ENCODE results near the gene WDFY4.

Gene WDFY4

DNA sequence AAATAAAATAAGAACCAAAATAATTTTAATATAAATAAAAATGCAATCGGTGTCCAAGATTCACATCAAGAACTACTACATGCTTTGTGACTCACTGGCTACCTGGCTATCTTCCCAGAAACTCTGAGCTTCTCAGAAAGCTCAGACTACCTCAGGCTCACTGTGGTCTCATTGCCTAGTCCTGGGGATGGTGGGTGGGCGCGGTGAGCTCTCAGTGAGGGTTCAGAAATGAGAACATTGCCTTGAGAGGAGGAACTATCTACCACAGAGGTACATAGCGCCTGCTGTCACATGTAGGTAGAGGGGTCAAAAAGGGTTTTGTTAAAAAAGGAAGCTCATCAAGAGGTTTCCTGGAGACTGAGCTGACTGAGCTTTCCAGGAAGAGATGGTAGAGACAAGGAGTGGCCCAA is 108.0 kb downstream of the WDFY4 start:
- TF ChIP-seq ZNF274 (IDR thresholded peaks at IDR 0.05; ENCODE audit: low read depth, low read length): no peak
- H3K4me3 ChIP-seq (ENCODE audit: low read length): no peak overlapping the region

DNA sequence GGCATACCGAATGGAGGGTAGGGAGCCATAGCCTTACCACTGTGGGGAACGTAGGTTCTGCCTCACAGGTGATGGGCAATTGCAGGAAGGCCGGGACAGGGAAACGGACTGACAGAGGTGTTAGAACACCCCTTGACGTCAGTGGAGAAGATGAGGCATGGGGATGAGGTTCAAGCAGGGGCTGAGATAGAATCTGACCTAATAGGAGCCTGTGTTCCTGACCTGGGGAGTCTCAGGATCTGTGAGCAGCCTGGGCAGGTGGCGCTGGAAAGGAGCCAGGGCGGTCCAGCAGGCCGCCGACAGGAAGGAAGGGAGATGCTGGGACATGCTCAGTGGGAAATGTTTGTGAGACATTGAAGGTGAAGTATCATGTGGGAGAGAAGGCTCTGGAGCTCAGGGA is 109.4 kb downstream of the WDFY4 start:
- no peak for TF ChIP-seq ZNF274 (IDR thresholded peaks at IDR 0.05; ENCODE audit: low read depth, low read length)
- H3K4me3 ChIP-seq (ENCODE audit: low read length): no peak overlapping the region

DNA sequence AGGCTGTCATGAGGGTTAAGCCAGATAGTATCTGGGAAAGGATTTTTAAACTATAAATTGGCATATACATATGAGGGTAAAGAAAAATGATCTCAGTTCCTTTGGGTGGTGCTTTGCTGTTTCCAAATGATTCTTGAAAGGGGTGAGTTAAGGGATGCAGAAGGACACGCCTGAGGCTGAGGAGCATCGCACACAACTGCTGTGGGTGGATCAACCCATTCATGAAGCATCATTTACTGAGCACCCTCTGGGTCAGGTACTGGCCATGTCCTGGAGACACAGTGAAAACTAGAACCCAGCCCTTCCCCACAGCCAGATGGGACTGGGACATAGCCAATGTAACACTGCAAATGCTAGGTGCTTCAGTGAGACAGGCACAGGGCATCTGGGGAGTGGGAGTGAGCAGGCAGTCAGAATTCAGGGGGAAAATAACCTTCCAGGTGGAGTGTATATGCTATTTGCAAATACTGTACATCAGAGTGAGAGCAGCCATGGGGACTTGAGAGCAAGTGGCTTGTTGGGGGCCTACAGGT is 112.1 kb downstream of the WDFY4 start:
- no peak overlapping the region for H3K4me3 ChIP-seq (ENCODE audit: low read length)
- no peak for TF ChIP-seq ZNF274 (IDR thresholded peaks at IDR 0.05; ENCODE audit: low read depth, low read length)

DNA sequence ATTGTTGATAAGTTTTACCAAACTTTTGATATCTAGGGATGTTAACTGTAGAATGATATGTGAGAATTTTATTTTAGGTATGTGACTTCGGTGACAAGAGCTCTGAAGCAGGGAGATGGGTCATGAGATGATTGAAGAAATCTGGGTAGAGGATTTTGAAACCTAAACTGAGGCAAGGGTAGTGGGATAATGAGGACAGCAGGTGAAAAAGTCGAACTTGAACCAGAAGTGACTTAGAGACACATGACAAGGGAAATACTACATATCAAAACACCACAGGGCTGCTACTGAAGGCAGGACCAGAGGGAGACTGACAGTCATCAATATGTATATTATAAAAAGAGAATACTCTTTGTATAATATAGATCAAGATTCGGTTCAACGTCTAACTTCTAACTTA is 113.2 kb downstream of the WDFY4 start:
- H3K4me3 ChIP-seq (ENCODE audit: low read length): no peak overlapping the region
- TF ChIP-seq ZNF274 (IDR thresholded peaks at IDR 0.05; ENCODE audit: low read depth, low read length): no peak

DNA sequence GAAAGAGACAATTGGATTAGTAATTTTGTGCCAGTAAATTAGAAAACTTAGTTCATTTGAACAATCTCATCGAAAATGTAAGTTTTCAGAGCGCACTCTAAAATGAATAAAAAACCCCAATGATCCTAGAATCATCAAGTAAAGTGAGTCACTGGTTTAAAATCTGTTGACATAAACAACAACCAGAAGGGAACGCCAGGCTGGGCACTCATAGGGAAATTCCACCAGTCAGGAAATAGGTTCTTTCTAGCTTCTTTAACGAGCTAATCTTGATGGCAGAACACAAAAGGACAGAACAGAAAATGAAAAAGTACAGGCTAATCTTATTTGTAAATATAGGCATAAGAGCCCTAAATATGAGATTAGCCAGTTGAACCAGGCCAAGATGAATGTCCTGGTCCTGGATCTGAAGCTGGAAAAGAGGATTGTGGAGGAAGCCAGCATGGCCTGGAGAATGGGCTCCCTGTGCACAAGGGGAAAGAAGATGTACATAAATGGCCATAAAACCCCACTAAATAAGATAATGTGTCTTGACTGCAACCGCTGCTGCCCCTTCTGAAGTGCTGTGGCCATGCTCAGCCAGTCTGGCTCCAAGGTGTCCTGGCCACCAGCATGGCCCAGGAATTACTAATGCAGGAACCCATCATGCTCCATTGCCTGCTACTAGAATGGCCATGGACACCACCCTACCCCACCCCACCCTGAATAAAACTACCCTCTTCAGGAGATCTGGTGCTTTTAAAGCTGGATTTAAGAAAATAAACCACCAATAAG is 114.0 kb downstream of the WDFY4 start:
- TF ChIP-seq ZNF274 (IDR thresholded peaks at IDR 0.05; ENCODE audit: low read depth, low read length): no peak
- H3K4me3 ChIP-seq (ENCODE audit: low read length): no peak overlapping the region

DNA sequence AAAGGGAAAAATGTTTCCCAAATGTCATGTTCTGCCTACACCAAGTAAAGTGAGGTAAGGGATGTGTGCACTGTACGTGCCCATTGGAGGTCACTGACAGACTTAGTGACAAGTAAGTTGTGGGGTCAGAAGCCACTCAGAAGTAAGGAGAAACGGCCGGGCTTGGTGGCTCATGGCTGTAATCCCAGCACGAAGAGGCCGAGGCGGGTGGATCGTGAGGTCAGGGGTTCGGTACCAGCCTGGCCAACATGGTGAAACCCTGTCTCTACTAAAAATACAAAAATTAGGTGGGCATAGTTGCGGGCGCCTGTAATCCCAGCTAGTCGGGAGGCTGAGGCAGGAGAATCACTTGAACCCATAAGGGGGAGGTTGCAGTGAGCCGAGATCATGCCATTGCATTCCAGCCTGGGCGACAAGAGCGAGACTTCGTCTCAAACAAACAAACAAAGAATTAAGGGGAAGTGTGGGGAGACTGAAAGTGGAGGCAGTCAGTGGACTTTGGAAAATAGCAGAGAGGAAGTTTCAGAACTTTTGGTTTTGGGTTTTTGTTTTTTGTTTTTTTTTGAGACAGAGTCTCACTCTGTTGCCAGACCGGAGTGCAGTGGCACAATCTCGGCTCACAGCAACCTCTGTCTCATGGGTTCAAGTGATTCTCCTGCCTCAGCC is 114.8 kb downstream of the WDFY4 start:
- no peak overlapping the region for H3K4me3 ChIP-seq (ENCODE audit: low read length)
- TF ChIP-seq ZNF274 (IDR thresholded peaks at IDR 0.05; ENCODE audit: low read depth, low read length): no peak

DNA sequence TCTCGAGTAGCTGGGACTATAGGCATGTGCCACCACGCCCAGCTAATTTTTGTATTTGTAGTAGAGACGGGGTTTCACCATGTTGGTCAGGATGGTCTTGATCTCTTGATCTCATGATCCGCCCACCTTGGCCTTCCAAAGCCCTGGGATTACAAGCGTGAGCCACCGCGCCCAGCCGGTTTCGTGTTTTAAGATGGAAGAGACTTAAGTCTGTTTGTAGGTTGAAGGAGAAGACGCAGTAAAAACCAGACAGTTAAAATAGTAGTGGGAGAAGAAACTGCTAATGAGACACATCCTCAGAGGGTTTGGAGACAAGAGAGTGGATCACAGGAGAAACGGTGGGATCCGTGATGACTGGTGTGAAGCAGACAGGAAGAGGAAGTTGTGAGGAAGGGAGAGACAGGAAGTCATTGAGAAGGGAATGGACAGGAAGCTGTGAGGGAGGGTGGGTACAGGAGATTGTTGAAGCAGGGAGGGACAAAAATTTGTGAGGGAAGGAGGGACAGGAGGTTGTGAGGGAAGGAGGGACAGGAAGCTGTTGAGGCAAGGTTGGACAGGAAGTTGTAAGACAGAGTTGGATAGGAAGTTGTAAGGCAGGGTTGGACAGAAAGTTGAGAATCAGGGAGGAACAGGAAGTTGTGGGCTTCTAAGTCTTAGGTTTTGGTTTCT is 115.5 kb downstream of the WDFY4 start:
- TF ChIP-seq ZNF274 (IDR thresholded peaks at IDR 0.05; ENCODE audit: low read depth, low read length): no peak
- no peak overlapping the region for H3K4me3 ChIP-seq (ENCODE audit: low read length)

DNA sequence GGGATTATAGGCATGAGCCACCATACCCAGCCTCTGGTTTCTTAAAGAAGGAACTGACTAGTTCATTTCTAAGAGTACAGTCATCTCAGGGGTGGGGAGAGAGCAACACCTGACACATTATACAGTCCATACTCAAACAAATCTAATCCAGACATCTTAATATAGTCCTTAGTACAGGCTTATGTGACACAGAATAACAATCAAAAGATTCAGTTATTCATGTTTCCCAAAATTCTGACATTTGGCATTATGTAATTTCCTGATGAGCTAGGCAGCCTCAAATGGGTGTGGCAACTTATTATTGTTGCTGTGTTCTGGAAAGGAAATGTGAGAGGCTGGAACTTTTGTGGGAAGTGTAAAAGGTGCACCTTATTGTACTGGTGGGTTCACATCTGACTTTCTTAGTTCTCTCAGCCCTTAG is 116.3 kb downstream of the WDFY4 start:
- H3K4me3 ChIP-seq (ENCODE audit: low read length): no peak overlapping the region; the same call in 1 of the 2 replicates
- TF ChIP-seq ZNF274 (IDR thresholded peaks at IDR 0.05; ENCODE audit: low read depth, low read length): no peak

DNA sequence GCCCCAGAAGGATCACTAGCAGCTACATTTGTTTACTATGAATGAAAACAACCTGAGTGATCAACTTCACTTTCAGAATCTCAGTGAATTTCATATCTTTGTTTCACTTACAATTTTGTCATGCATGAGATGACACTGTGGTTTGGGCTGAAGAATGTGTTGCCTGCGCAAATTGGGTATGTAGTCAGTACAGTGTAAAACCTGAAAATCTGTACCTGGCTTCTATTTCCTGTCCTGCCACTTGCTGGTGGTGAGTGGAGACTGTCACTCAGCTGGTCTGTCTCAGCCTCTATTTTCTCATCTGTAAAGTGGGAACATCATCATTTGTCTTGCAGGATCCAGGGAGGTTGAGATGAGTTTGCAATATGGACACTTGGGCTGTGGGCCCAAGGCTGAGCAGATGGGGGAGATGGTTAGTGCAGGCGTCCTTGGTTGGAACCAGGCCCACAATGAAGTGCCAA is 118.0 kb downstream of the WDFY4 start:
- no peak for TF ChIP-seq ZNF274 (IDR thresholded peaks at IDR 0.05; ENCODE audit: low read depth, low read length)
- H3K4me3 ChIP-seq (ENCODE audit: low read length): no peak overlapping the region

DNA sequence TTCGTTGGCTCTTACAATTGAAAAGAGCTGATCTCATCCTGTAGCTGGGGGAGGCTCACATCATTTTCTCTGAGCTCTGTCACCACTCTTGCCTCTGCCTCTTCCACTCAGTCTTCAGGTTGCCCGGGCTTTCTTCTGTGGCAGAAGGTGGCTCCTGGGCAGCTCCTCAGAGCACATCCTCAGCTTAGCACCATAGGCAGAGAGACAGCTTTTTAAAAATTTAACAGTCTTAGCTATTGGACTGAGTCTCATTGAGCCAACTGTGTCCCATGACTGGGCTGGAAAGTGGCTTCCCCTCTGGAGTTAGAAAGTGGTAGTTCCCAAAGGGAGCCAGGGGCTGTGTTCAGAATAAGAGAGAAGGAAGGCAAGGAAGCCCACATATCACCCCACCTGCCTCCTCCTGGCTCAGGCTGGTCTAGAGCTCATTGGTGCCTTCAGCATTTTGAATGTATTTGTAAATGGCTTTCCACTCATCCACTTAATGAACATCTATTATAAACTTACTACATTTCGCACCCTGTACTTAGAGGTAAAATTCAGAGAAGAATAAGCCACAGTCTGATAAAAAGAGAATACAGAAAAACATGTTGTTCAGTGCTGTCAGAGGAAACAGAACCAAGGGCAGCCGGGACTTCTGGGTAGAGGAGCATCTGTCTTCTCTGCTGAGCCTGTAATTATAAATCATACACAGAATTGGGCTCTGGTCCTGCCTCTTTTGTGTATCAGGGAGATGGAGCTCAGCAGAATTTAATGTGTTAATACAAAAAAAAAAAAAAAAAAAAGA is 119.3 kb downstream of the WDFY4 start:
- no peak for TF ChIP-seq ZNF274 (IDR thresholded peaks at IDR 0.05; ENCODE audit: low read depth, low read length)
- no peak overlapping the region for H3K4me3 ChIP-seq (ENCODE audit: low read length)

DNA sequence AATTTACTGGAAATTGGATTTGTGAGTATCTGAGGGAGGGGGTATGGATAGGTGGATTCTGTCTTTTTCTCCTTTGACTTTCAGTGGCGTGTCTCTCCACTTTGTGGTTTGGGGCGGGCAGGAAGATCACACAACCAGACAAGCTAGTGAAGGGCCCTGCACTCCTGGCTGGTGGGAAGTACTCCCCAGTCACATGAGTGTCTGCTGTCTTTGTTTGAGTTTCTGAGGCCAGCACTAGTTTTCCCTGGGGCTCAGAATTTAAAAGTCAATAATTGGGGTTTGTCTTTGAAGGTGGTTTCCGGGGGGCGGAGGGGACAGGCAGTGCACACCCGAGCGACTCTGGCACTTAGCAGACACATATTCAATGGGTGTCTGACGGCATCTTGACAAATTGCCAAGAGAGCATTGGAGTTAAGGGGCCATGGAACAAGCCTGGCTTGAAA is 120.1 kb downstream of the WDFY4 start:
- no peak for TF ChIP-seq ZNF274 (IDR thresholded peaks at IDR 0.05; ENCODE audit: low read depth, low read length)
- H3K4me3 ChIP-seq (ENCODE audit: low read length): no peak overlapping the region

DNA sequence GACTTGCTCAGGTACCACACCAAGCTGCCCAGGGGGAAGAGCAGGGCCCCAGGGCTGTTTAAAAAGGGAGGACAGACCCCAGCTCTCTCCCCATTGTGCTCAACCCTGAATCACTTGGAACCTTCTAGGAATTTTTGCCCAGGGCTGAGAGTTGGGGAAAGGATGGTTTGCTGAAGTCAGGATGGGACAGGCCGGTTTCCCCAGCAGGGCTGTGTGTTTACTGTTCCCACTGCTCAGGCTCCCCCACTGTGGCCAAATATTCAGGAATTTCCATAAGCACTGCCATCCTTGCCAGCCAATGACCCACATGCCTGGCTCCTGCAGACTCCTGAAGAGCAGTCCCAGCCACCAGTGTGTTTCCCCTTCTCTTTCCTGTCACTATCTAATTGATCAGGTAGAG is 120.7 kb downstream of the WDFY4 start:
- no peak overlapping the region for H3K4me3 ChIP-seq (ENCODE audit: low read length)
- TF ChIP-seq ZNF274 (IDR thresholded peaks at IDR 0.05; ENCODE audit: low read depth, low read length): no peak

DNA sequence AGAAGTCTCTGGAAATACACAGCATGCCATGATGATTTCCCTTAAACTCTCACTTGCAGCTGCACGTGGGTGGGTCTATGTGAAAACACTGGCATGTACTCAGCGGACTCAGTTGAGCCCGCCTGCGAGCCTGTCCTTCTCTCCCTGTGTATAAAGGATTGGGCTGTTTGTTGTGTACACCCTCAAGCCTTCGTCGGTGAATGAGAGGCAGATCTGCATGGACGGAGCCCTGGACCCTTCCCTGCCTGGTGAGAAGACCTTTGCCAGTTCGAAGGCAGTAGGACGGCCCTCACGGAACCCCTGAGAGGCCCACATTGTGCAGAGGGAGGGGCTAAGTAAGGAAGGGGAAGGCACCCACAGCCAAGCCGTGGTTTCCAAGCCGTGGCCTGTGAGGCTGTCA is 121.2 kb downstream of the WDFY4 start:
- H3K4me3 ChIP-seq (ENCODE audit: low read length): no peak overlapping the region
- TF ChIP-seq ZNF274 (IDR thresholded peaks at IDR 0.05; ENCODE audit: low read depth, low read length): no peak

DNA sequence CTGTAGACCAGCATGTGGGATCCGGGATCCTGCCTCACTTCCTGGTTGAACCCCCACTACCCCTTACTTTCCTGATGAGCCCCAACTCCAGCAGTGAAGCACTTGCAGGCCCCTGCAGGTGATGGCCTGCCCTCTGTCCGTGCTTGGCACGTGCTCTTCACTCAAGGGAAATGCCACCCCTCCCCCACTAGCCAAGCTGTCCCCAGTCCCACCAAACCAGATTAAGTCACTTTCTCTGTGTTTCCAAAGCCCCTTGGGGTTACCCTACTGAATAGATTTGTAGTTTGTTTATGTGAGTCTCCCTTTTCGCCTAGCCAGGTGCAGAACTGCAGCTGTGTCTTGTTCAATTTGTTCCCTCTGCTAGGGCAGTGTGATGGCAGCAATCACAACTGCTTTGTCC is 121.7 kb downstream of the WDFY4 start:
- TF ChIP-seq ZNF274 (IDR thresholded peaks at IDR 0.05; ENCODE audit: low read depth, low read length): no peak

More for the DNA sequence above, 121.7 kb downstream of the WDFY4 start:
- H3K4me3 ChIP-seq (ENCODE audit: low read length): no peak overlapping the region

Data from GM08714 (cell line).